Endodermal cell (in vitro differentiated cells): Measurements from ENCODE around the gene REXO1. TPM values are rescaled to one million over a fixed set of nuclear protein-coding genes. Genes with fewer than 3 reads are reported as not detected.

Source experiments
- DNase-seq: peaks from one replicate; pipeline ENCODE4 v3.0.0-alpha.2; 2017
- H3K27ac ChIP-seq: 2 replicates; pipeline ENCODE4 v1.5.1; 2013; ENCODE audit warnings: mild to moderate bottlenecking, low read depth, low read length, moderate library complexity
- H3K27me3 ChIP-seq: 2 replicates; pipeline ENCODE4 v1.6.1; 2013; ENCODE audit warnings: mild to moderate bottlenecking, low read length, moderate library complexity; ENCODE audit not compliant: insufficient read depth, control insufficient read depth, poor library complexity, severe bottlenecking
- H3K36me3 ChIP-seq: 2 replicates; pipeline ENCODE4 v1.7.0; 2013; ENCODE audit warnings: mild to moderate bottlenecking, low read length, moderate library complexity; ENCODE audit not compliant: control insufficient read depth, insufficient read depth
- H3K4me1 ChIP-seq: one replicate; pipeline ENCODE4 v1.7.0; 2013; ENCODE audit warnings: low read length; ENCODE audit not compliant: control insufficient read depth, insufficient read depth
- H3K4me3 ChIP-seq: 2 replicates; pipeline ENCODE4 v1.5.1; 2013; ENCODE audit warnings: mild to moderate bottlenecking, low read length, moderate library complexity
- H3K9ac ChIP-seq: 2 replicates; pipeline ENCODE4 v1.6.1; 2013; ENCODE audit warnings: mild to moderate bottlenecking, low read length, moderate library complexity; ENCODE audit not compliant: poor library complexity, severe bottlenecking; ENCODE audit errors: extremely low read depth
- H3K9me3 ChIP-seq: 2 replicates; pipeline ENCODE4 v1.6.1; 2013; ENCODE audit warnings: mild to moderate bottlenecking, low read length, moderate library complexity; ENCODE audit not compliant: control insufficient read depth
- H3K27ac Mint-ChIP-seq: 2 replicates; pipeline ENCODE4 v1.8.0; 2020; ENCODE audit warnings: mixed read lengths
- H3K27me3 Mint-ChIP-seq: 2 replicates; pipeline ENCODE4 v1.8.0; 2021; ENCODE audit warnings: mild to moderate bottlenecking, mixed read lengths; ENCODE audit not compliant: insufficient read depth
- H3K36me3 Mint-ChIP-seq: 2 replicates; pipeline ENCODE4 v1.8.0; 2020; ENCODE audit warnings: low read depth, mixed read lengths
- H3K4me1 Mint-ChIP-seq: 2 replicates; pipeline ENCODE4 v1.8.0; 2020; ENCODE audit warnings: mixed read lengths
- H3K4me3 Mint-ChIP-seq: 2 replicates; pipeline ENCODE4 v1.8.0; 2020; ENCODE audit warnings: mild to moderate bottlenecking, moderate library complexity, mixed read lengths
- H3K9me3 Mint-ChIP-seq: 2 replicates; pipeline ENCODE4 v1.8.0; 2020; ENCODE audit warnings: mild to moderate bottlenecking, mixed read lengths
- WGBS, 2 experiments: methylation state at CpG; one replicate each; pipeline versions ENCODE4 v1.1.5 to v1.1.7; 2013; ENCODE audit warnings: missing lambda C conversion rate in 2 of 2, mixed read lengths in 1 of 2; ENCODE audit not compliant: insufficient coverage in 1 of 2, insufficient read length in 1 of 2; 5-methylcytosine and 5-hydroxymethylcytosine counted together
- total RNA-seq, 2 donors: library from RNA; stranded (reverse); fragmentation: NEBNext Ultra II Directional in 1 of 2; extraction: Animal tissue kit (Norgen Biotek cat#: 25700) in 1 of 2; gene quantifications; 2 replicates in 1 of 2; 3 replicates in 1 of 2; pipeline ENCODE4 v1.2.1, GENCODE V29; 2021
- TF ChIP-seq, protein P1 (sequence below): fragments of 200-600 bp; sonication (generic); conservative IDR thresholded peaks from 2 replicates; pipeline ENCODE4 v1.5.0; 2021; ENCODE audit warnings: antibody characterized with exemption, mild to moderate bottlenecking

REXO1 gene
- total RNA-seq, 2 donors from 2014 or later: 51.6 to 56.4 TPM

DNA sequence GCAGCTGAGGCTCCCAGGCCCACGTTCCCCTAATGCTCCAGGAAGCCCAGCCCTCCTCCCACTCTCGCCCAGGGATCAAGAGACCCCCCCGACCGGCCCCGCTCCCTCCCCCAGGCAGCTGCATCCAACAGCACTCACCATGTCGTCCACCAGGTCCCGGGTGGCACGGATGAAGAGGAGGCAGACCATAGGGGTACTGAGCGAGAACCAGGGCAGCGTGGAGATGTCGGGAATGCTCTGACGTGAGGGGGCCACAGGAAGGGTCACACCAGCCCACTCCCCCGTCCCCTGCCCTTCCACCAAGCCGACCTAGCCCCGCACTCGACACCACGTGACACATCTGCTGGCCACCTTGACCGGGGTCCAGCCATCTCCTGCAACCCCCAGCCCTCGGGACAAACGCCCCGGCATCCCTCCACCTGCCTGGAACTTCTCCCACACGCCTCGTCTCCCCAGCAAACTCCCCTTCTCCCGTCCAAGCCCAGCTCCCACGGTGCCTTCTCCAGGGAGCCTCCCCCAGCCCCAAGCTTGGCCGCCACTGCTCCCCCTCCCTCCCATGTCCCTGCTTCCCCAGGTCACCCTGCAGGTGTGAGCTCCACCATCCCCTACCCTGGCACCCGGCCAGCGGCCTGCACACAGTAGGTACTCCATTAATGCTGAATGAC, 41.1 kb downstream of the REXO1 start:
- Histone ChIP-seq H3K27ac (no peak overlapping the region), H3K27me3 (no peaks in the 10 kb centered on the region), H3K4me3 (no peak overlapping the region), H3K4me1 (no peaks in the 10 kb centered on the region), H3K9me3 (no peaks in the 10 kb centered on the region), H3K9ac (no peak overlapping the region), H3K36me3 (no peaks in the 10 kb centered on the region)
- Mint-ChIP-seq H3K9me3 (no peaks in the 10 kb centered on the region), H3K4me3 (no peak overlapping the region), H3K4me1 (no peaks in the 10 kb centered on the region), H3K27me3 (peaks cover 8% of the 10 kb centered on the region), H3K36me3 (no peaks in the 10 kb centered on the region), H3K27ac (no peak overlapping the region)
- 88 to 90% methylated on average over 12 to 28 of the region's 28 CpGs for WGBS, 2 experiments
- TF ChIP-seq, protein P1, sequence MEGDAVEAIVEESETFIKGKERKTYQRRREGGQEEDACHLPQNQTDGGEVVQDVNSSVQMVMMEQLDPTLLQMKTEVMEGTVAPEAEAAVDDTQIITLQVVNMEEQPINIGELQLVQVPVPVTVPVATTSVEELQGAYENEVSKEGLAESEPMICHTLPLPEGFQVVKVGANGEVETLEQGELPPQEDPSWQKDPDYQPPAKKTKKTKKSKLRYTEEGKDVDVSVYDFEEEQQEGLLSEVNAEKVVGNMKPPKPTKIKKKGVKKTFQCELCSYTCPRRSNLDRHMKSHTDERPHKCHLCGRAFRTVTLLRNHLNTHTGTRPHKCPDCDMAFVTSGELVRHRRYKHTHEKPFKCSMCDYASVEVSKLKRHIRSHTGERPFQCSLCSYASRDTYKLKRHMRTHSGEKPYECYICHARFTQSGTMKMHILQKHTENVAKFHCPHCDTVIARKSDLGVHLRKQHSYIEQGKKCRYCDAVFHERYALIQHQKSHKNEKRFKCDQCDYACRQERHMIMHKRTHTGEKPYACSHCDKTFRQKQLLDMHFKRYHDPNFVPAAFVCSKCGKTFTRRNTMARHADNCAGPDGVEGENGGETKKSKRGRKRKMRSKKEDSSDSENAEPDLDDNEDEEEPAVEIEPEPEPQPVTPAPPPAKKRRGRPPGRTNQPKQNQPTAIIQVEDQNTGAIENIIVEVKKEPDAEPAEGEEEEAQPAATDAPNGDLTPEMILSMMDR: no peak
- DNase-seq: no peak

DNA sequence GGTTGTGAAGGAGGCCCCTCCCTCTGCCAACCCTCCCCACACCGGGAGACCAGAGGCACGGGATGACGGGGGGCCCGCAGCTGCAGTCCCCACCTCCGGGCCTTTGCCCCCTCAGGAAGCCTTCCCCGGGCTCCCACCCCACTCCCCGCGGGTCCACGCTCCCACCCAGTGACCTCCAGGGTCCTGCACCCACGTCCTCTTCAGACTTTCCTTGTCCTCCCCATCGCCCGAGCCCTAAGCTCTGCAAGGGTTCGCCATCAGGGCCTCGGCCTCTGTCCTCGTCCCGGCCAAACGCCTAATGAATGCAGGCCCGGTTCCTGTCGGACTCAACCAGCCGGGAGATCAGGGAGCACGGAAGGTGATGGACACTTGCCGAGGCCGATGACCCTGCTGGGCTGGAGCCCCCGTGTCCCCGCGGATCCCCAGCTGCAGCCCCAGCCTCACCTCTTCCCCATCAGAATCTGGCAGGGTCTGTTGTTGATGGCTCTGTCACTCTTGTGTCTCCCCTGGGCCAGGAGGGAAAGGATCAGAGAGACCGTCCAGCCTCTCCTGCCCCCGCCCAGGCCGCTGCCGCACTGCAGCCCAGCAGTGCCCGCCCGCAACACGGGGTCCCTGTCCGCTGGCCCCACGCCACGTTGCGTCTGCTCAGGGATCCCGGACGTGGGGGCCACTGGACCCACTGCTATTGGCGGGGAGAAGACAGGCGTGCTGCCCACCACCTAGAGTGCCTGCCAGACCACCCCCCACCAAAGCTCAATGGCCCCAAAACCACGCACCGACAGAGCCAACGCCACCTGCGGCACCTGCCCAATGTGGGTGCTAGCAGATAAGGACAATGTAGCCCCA, 41.9 kb downstream of the REXO1 start:
- no peak overlapping the region for H3K4me3 Mint-ChIP-seq
- WGBS, 2 experiments: 89 to 94% methylated on average over 21 to 45 of the region's 45 CpGs
- Histone ChIP-seq H3K36me3 (no peaks in the 10 kb centered on the region), H3K4me3 (no peak overlapping the region), H3K4me1 (no peaks in the 10 kb centered on the region), H3K9ac (no peak overlapping the region), H3K9me3 (no peaks in the 10 kb centered on the region), H3K27me3 (no peaks in the 10 kb centered on the region), H3K27ac (no peak overlapping the region)
- no peaks in the 10 kb centered on the region for H3K36me3 Mint-ChIP-seq
- no peaks in the 10 kb centered on the region for H3K9me3 Mint-ChIP-seq
- H3K27me3 Mint-ChIP-seq: peaks cover 6% of the 10 kb centered on the region
- TF ChIP-seq, protein P1: no peak
- no peak overlapping the region for H3K27ac Mint-ChIP-seq
- DNase-seq: no peak
- no peaks in the 10 kb centered on the region for H3K4me1 Mint-ChIP-seq

DNA sequence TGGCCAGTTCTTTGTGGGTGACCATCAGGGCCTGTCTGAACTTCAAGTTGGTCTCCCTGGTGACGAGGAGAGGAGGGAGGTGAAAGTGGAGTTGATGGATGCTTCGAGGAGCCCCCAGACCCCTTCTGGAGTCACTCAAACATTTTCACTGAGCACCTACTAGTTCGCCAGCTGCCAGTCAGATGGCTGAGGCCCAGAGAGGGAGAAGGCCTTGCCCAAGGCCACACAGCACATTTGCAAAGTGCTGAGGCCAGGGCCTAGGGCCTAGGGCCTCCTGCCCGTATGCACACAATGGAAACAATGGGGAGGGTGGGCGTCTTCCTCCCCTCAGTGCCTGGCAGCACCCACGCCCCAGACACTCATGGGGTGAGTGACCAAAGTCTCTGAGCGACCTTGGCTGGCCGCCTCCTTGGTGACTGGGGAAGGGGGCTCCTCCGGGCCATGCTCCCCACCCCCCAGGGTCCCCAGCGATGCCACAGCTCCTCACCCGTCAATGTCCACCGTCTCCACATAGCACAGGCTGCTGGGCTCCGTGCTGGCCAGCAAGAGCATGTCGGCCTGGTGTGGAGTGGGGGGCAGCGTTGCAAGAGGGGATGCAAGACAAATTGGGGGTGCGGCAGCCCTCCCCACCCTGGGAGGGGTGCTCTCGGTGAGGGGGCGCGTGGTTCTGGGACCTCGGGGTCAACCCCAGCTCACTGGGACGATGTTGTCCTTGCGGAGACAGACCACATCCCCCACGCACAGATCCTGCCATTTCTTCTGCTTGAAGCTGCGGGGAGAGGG, 42.7 kb downstream of the REXO1 start:
- H3K9me3 ChIP-seq: no peaks in the 10 kb centered on the region
- TF ChIP-seq, protein P1: no peak
- Mint-ChIP-seq H3K4me1 (no peaks in the 10 kb centered on the region), H3K27ac (no peak overlapping the region), H3K4me3 (no peak overlapping the region), H3K9me3 (no peaks in the 10 kb centered on the region), H3K36me3 (no peaks in the 10 kb centered on the region), H3K27me3 (peaks cover 2% of the 10 kb centered on the region)
- no peak for DNase-seq
- no peaks in the 10 kb centered on the region for H3K27me3 ChIP-seq
- no peaks in the 10 kb centered on the region for H3K36me3 ChIP-seq
- H3K9ac ChIP-seq: no peak overlapping the region
- H3K4me3 ChIP-seq: no peak overlapping the region
- H3K27ac ChIP-seq: no peak overlapping the region
- 93 to 94% methylated on average over 7 to 24 of the region's 24 CpGs for WGBS, 2 experiments
- no peaks in the 10 kb centered on the region for H3K4me1 ChIP-seq
